HepG2 (cell line): ENCODE data around the gene ZNF740. TPM values are rescaled to one million over a fixed set of nuclear protein-coding genes. Genes with fewer than 3 reads are reported as not detected.

Experiments used
- ATAC-seq: fragments of 200-7000 bp; cut with Tn5 transposase; 3 replicates; pipeline ENCODE4 v1.9.1; 2020; ENCODE audit warnings: mild to moderate bottlenecking, moderate library complexity
- BruUV-seq: library from RNA; stranded (reverse); fragments of 400-500 nt; replicated peaks from 2 replicates; lab custom pipeline; 2021; lab: Mats Ljungman, UMichigan
- CTCF ChIA-PET: fragments of 300-600 bp; formaldehyde crosslinking; extraction: SDS; loops from one replicate; lab custom pipeline; 2021; ENCODE audit warnings: low total read pairs, inconsistent platforms, low intra/inter-chr PET ratio; lab: Yijun Ruan, JAX
- POLR2A ChIA-PET: fragments of 350-600 bp; sonication (Branson Sonifier 250); formaldehyde crosslinking; loops from one replicate; lab custom pipeline; 2020; ENCODE audit warnings: antibody characterized with exemption, inconsistent platforms; lab: Yijun Ruan, JAX
- DNase-seq: peaks from one replicate; pipeline ENCODE4 v3.0.0-alpha.2; 2015; ENCODE audit warnings: low spot score
- FAIRE-seq: peaks from 3 replicates; lab custom pipeline; 2011; peaks lifted over from hg19 to GRCh38; lab: Jason Lieb, UNC
- H2AFZ ChIP-seq: one replicate; pipeline ENCODE4 v1.6.1; 2011; ENCODE audit warnings: low read length, inconsistent platforms
- H3K27ac ChIP-seq: fragments of 300-600 bp; 3 replicates; pipeline ENCODE4 v1.8.0; 2011; ENCODE audit warnings: mixed run types, mild to moderate bottlenecking, mixed read lengths, low read length, inconsistent platforms; ENCODE audit not compliant: insufficient read depth; ENCODE audit errors: extremely low read length
- H3K27me3 ChIP-seq, 2 experiments: fragments of 200-600 bp in 1 of 2; 2 replicates in 1 of 2; 3 replicates in 1 of 2; pipeline versions ENCODE4 v1.6.0 to v1.8.0; 2011; ENCODE audit warnings: low read length in 2 of 2, mild to moderate bottlenecking in 2 of 2, moderate library complexity in 2 of 2, inconsistent platforms in 1 of 2; ENCODE audit not compliant: insufficient read depth in 2 of 2, control insufficient read depth in 1 of 2
- H3K36me3 ChIP-seq, 2 experiments: fragments of 200-600 bp in 1 of 2; replicated peaks in 1 of 2; 2 replicates in 1 of 2; 3 replicates in 1 of 2; pipeline versions ENCODE4 v1.5.1 to v1.8.0; 2011; ENCODE audit warnings: low read length in 2 of 2, inconsistent platforms in 1 of 2; ENCODE audit not compliant: insufficient read depth in 2 of 2, control insufficient read depth in 1 of 2
- H3K4me1 ChIP-seq: 2 replicates; pipeline ENCODE4 v1.5.1; 2012; ENCODE audit warnings: low read length, inconsistent platforms; ENCODE audit not compliant: insufficient read depth
- H3K4me2 ChIP-seq: 2 replicates; pipeline ENCODE4 v1.6.0; 2011; ENCODE audit warnings: low read depth, low read length, inconsistent platforms
- H3K4me3 ChIP-seq, 3 experiments: fragments of 200-600 bp in 1 of 3; sonication (generic), shearing (Covaris generic) in 1 of 3; replicated peaks in 1 of 3; 2 replicates each; pipeline ENCODE4 v1.5.1; 2011 to 2016; ENCODE audit warnings: low read length in 3 of 3, inconsistent platforms in 2 of 3, low read depth in 2 of 3, mild to moderate bottlenecking in 2 of 3, control low read depth in 1 of 3, mixed read lengths in 1 of 3; ENCODE audit not compliant: insufficient read depth in 1 of 3
- H3K79me2 ChIP-seq: one replicate; pipeline ENCODE4 v1.6.1; 2011; ENCODE audit warnings: low read length, inconsistent platforms; ENCODE audit not compliant: insufficient read depth
- H3K9ac ChIP-seq: 2 replicates; pipeline ENCODE4 v1.6.0; 2011; ENCODE audit warnings: mild to moderate bottlenecking, low read depth, low read length, inconsistent platforms; ENCODE audit not compliant: insufficient read depth
- H3K9me3 ChIP-seq: 2 replicates; pipeline ENCODE4 v1.5.1; 2012; ENCODE audit warnings: mild to moderate bottlenecking, low read length
- H4K20me1 ChIP-seq: 2 replicates; pipeline ENCODE4 v1.6.0; 2011; ENCODE audit warnings: inconsistent platforms, mild to moderate bottlenecking, low read length, moderate library complexity; ENCODE audit not compliant: insufficient read depth
- KDM5B ChIP-seq: sonication (generic); formaldehyde crosslinking; IDR thresholded peaks from 2 replicates; pipeline ENCODE4 v1.4.0; 2020; ENCODE audit warnings: missing genetic modification reagents, mild to moderate bottlenecking, borderline replicate concordance
- TEAD3 ChIP-seq: optimal IDR thresholded peaks from 2 replicates; pipeline ENCODE3; 2016; ENCODE audit warnings: borderline replicate concordance
- ZNF432 ChIP-seq: sonication (generic); formaldehyde crosslinking; IDR thresholded peaks from 2 replicates; pipeline ENCODE4 v1.5.0; 2020; ENCODE audit warnings: missing genetic modification reagents, mild to moderate bottlenecking, borderline replicate concordance
- whole genome bisulfite sequencing: methylation state at CpG from one replicate; pipeline ENCODE4 v1.1.6; 2017; ENCODE audit warnings: low lambda C conversion rate; 5-methylcytosine and 5-hydroxymethylcytosine counted together
- in situ Hi-C: cut with HindIII; loops from 2 replicates; pipeline ENCODE4 v1.10.0; 2017; ENCODE audit warnings: low pct_unique_long_range_greater_than_20kb; ENCODE audit not compliant: extremely low pct_ligation_motif_present
- intact Hi-C: fragments of 100-400 bp; cut with micrococcal nuclease; formaldehyde crosslinking; loops from one replicate; pipeline ENCODE4 v1.10.0; 2022; ENCODE audit not compliant: unreplicated experiment
- polyA plus RNA-seq, 8 experiments: library from polyadenylated mRNA; depleted of rRNA in 3 of 8; stranded (reverse) in 7 of 8; unstranded in 1 of 8; fragments of >200 nt; fragmentation: Illumina TruSeq in 4 of 8; extraction: Trizol in 4 of 8; gene quantifications; 2 replicates each; pipeline versions ENCODE4 v1.2.1 to v1.2.3, GENCODE V29; 2011 to 2016; ENCODE audit warnings: low read depth in 4 of 8, missing spikeins in 1 of 8, mixed read lengths in 1 of 8; ENCODE audit not compliant: insufficient read depth in 1 of 8
- total RNA-seq, 5 experiments: library from RNA; depleted of rRNA; stranded (reverse); fragments of >200 nt; fragmentation: Illumina TruSeq; extraction: Trizol; gene quantifications; 2 replicates each; pipeline ENCODE4 v1.2.3, GENCODE V29; 2016; ENCODE audit warnings: low read depth in 1 of 5
- TF ChIP-seq, protein P1 (sequence below): sonication (generic); formaldehyde crosslinking; IDR thresholded peaks from 2 replicates; pipeline ENCODE4 v1.4.0; 2020; ENCODE audit warnings: missing genetic modification reagents
- TF ChIP-seq, protein P2 (sequence below): sonication (generic); formaldehyde crosslinking; conservative IDR thresholded peaks from 2 replicates; pipeline ENCODE4 v1.8.0; 2022; ENCODE audit warnings: low read depth, missing genetic modification reagents
- TF ChIP-seq, protein P3 (sequence below): sonication (generic); formaldehyde crosslinking; IDR thresholded peaks from 2 replicates; pipeline ENCODE4 v1.8.1; 2022; ENCODE audit warnings: mild to moderate bottlenecking, missing genetic modification reagents

The ZNF740 gene
- total and polyA plus RNA-seq, 2 of the 13 experiments (the other 11 are each of a cell fraction or from before 2014, with no cell fraction given), result 16.9 to 19.0 TPM

DNA sequence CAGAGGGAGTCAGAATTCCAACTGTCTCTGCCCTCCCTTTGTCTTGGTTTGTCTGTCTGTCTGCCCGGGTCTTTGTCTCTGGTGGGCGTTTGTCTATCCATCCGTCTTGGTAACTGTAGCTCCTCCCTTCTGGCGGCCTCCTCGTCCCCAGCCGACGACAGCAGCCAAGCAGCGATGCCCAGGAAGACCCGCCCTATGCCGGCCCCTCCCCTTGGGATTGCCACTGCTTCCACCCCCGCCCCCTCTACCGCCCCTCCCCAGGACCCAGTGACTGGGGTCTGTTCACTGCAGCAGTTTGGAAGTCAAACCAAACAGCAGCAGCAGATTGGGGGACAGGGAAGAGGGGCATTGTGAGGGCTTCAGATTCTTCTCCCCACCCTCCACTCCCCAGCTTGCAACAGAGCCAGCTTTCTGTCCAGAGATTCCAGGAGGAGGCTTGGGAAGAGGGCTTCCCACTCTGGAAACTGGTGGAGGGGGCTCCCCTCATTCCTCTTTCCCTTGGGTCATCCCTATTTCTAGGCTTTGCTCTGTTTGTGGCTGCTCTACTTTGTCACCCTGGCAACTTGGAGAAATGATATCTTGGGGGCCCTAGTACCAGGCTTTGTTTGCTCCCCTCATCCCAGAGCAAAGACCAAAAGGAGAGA is 53.9 kb downstream of the ZNF740 start (continued):
- TF ChIP-seq, protein P1, sequence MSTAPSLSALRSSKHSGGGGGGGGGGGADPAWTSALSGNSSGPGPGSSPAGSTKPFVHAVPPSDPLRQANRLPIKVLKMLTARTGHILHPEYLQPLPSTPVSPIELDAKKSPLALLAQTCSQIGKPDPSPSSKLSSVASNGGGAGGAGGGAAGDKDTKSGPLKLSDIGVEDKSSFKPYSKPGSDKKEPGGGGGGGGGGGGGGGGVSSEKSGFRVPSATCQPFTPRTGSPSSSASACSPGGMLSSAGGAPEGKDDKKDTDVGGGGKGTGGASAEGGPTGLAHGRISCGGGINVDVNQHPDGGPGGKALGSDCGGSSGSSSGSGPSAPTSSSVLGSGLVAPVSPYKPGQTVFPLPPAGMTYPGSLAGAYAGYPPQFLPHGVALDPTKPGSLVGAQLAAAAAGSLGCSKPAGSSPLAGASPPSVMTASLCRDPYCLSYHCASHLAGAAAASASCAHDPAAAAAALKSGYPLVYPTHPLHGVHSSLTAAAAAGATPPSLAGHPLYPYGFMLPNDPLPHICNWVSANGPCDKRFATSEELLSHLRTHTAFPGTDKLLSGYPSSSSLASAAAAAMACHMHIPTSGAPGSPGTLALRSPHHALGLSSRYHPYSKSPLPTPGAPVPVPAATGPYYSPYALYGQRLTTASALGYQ (CRISPR knock-in tag), result no peak

DNA sequence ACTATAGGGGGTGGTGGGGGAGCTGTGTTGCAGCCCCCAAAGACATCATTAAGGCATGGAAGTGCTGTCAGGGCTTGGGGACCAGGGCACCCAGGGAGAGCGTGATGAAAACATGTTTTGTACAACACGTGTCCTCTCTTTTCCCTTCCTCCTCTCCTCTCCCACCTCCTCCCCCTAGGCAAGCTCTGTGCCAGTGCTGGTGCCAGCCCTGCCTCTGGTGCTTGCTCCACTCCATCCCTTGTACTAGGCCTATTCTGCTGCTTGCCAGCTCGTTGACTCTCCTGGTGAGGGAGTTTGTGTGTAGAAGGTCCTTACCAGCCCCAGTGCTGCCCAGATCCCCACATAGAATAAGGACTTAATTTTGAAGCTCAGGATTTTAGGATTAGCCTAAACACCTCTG is 54.6 kb downstream of the ZNF740 start:
- Histone ChIP-seq H3K4me3 (no peak overlapping the region), H3K9me3 (no peaks in the 10 kb centered on the region), H4K20me1 (no peaks in the 10 kb centered on the region), H3K9ac (no peak overlapping the region), H3K4me1 (peaks cover 33% of the 10 kb centered on the region), H3K36me3 (no peaks in the 10 kb centered on the region), H2AFZ (no peak overlapping the region), H3K4me2 (no peak overlapping the region), H3K27ac (no peak overlapping the region)
- ChIA-PET POLR2A (no interaction called here), CTCF (no interaction called here)
- intact Hi-C loops, result no loop called here
- in situ Hi-C loops, result no loop called here
- 21% methylated on average over 2 of the region's 3 CpGs for WGBS
- no peak for DNase-seq
- ATAC-seq, result no peak
- no peak for FAIRE-seq
- no TSS peak for BruUV-seq
- TF ChIP-seq ZNF432 (CRISPR knock-in tag) (no peak), KDM5B (CRISPR knock-in tag) (no peak), TEAD3 (CRISPR knock-in tag) (no peak)
- TF ChIP-seq, protein P2, sequence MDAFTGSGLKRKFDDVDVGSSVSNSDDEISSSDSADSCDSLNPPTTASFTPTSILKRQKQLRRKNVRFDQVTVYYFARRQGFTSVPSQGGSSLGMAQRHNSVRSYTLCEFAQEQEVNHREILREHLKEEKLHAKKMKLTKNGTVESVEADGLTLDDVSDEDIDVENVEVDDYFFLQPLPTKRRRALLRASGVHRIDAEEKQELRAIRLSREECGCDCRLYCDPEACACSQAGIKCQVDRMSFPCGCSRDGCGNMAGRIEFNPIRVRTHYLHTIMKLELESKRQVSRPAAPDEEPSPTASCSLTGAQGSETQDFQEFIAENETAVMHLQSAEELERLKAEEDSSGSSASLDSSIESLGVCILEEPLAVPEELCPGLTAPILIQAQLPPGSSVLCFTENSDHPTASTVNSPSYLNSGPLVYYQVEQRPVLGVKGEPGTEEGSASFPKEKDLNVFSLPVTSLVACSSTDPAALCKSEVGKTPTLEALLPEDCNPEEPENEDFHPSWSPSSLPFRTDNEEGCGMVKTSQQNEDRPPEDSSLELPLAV (CRISPR knock-in tag), result no peak
- TF ChIP-seq, protein P3, sequence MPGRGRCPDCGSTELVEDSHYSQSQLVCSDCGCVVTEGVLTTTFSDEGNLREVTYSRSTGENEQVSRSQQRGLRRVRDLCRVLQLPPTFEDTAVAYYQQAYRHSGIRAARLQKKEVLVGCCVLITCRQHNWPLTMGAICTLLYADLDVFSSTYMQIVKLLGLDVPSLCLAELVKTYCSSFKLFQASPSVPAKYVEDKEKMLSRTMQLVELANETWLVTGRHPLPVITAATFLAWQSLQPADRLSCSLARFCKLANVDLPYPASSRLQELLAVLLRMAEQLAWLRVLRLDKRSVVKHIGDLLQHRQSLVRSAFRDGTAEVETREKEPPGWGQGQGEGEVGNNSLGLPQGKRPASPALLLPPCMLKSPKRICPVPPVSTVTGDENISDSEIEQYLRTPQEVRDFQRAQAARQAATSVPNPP, result no peak
- TF ChIP-seq, all 625 proteins: peak for 0
- Histone ChIP-seq H3K27me3 (peaks cover 14 to 55% of the 10 kb centered on the region in 2 experiments), H3K79me2 (no peaks in the 10 kb centered on the region)
